Panc1 (cell line): ENCODE measurements around the gene ARMC12. TPM values are rescaled to one million over a fixed set of nuclear protein-coding genes. Genes with fewer than 3 reads are reported as not detected.

Source experiments
- ATAC-seq: fragments of 200-7000 bp; cut with Tn5 transposase; 2 replicates; pipeline ENCODE4 v1.9.1; 2020; ENCODE audit warnings: mild to moderate bottlenecking, moderate library complexity
- BruUV-seq: library from RNA; stranded (reverse); fragments of 400-500 nt; replicated peaks from 2 replicates; lab custom pipeline; 2021; lab: Mats Ljungman, UMichigan
- CTCF ChIA-PET: fragments of 300-600 bp; sonication (Branson Sonifier 250); formaldehyde crosslinking; loops from one replicate; lab custom pipeline; 2022; ENCODE audit warnings: antibody characterized with exemption; lab: Charles Lee
- POLR2A ChIA-PET: fragments of 300-600 bp; sonication (Branson Sonifier 250); formaldehyde crosslinking; loops from one replicate; lab custom pipeline; 2022; ENCODE audit warnings: antibody characterized with exemption; lab: Charles Lee
- DNase-seq: peaks from one replicate; pipeline ENCODE4 v3.0.0-alpha.2; 2010; ENCODE audit warnings: low read depth, low spot score
- H3K27ac ChIP-seq: 2 replicates; pipeline ENCODE4 v1.5.1; 2011; ENCODE audit warnings: mild to moderate bottlenecking, low read length, inconsistent platforms
- H3K27me3 ChIP-seq: fragments of 200-500 bp; sonication (Bioruptor generic); 2 replicates; pipeline ENCODE4 v1.6.0; 2014; ENCODE audit warnings: low read length, inconsistent platforms; ENCODE audit not compliant: control insufficient read depth, insufficient read depth
- H3K36me3 ChIP-seq: fragments of 200-500 bp; sonication (Bioruptor generic); 2 replicates; pipeline ENCODE4 v1.5.1; 2014; ENCODE audit warnings: inconsistent platforms, mild to moderate bottlenecking, low read length, moderate library complexity; ENCODE audit not compliant: control insufficient read depth, insufficient read depth
- H3K4me1 ChIP-seq: 2 replicates; pipeline ENCODE4 v1.5.1; 2011; ENCODE audit warnings: inconsistent platforms, mild to moderate bottlenecking, low read length, moderate library complexity; ENCODE audit not compliant: control insufficient read depth, insufficient read depth
- H3K4me3 ChIP-seq, 2 experiments: 2 replicates each; pipeline ENCODE4 v1.5.1; 2011 to 2012; ENCODE audit warnings: low read depth in 2 of 2, low read length in 2 of 2, mild to moderate bottlenecking in 2 of 2, inconsistent platforms in 1 of 2, moderate library complexity in 1 of 2
- H3K9me3 ChIP-seq: fragments of 200-500 bp; sonication (Bioruptor generic); 2 replicates; pipeline ENCODE4 v1.5.1; 2014; ENCODE audit warnings: low read depth, mild to moderate bottlenecking, inconsistent platforms, low read length, moderate library complexity; ENCODE audit not compliant: control insufficient read depth, insufficient read depth
- CTCF ChIP-seq: fragments of 450-650 bp; IDR thresholded peaks from 2 replicates; pipeline ENCODE4 v1.5.1; 2017; ENCODE audit warnings: mild to moderate bottlenecking
- POLR2AphosphoS5 ChIP-seq: IDR thresholded peaks from 2 replicates; pipeline ENCODE4 v1.6.1; 2012; ENCODE audit warnings: mild to moderate bottlenecking, low read depth, low read length, moderate library complexity
- REST ChIP-seq, 2 experiments: IDR thresholded peaks; 2 replicates each; pipeline ENCODE4 v1.6.1; 2011 to 2012; ENCODE audit warnings: low read depth in 2 of 2, control low read depth in 1 of 2, low read length in 1 of 2, mild to moderate bottlenecking in 1 of 2, moderate library complexity in 1 of 2; ENCODE audit not compliant: insufficient read depth in 1 of 2
- SIN3A ChIP-seq: IDR thresholded peaks from 2 replicates; pipeline ENCODE4 v1.6.1; 2012; ENCODE audit warnings: low read depth, mild to moderate bottlenecking, low read length, moderate library complexity, borderline replicate concordance; ENCODE audit not compliant: insufficient read depth
- TCF7L2 ChIP-seq: IDR thresholded peaks from 2 replicates; pipeline ENCODE4 v1.6.1; 2011; ENCODE audit warnings: mild to moderate bottlenecking, low read depth, low read length, inconsistent platforms
- in situ Hi-C: cut with HindIII; loops from 2 replicates; pipeline ENCODE4 v1.10.0; 2016; ENCODE audit warnings: low sequenced_read_pairs, low pct_unique_long_range_greater_than_20kb
- intact Hi-C: fragments of 100-400 bp; cut with micrococcal nuclease; formaldehyde crosslinking; loops from one replicate; pipeline ENCODE4 v1.10.0; 2022; ENCODE audit not compliant: unreplicated experiment
- total RNA-seq: library from RNA; stranded (reverse); gene quantifications from one replicate; pipeline ENCODE4 v1.2.1, GENCODE V29; 2021; ENCODE audit not compliant: unreplicated experiment

ARMC12 gene
- total RNA-seq, 1 experiment from 2014 or later: 1.4 TPM

DNA sequence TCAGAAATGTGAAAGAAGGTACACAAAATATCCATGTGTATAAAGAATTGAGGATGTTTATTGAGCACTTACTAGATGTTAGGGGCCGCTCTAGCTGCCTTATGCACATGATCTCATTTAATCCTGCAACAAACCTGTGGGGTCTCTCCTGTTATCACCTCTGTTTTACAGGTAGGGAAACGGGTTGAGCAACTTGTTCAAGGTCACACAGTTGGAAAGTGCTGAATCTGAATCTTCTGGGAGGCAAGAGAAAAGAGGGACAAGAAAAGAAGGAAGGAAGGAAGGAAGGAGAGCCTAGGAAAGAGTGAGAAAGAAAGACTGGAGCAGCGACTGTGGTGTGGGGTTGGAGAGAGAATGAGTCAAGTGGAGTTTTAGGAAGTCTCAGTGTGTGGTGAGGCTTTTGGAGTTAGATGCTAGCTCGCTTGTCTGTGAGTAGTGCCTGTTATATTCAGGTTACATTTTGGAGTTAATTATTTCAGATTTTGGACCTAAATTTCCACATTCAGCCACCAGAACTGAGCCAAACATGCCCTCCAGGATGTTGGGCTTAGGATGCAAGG is 51.7 kb downstream of the ARMC12 start:
- Histone ChIP-seq H3K4me1 (peaks cover 3% of the 10 kb centered on the region; the same call in 1 of the 2 replicates), H3K4me3 (no peak overlapping the region), H3K9me3 (no peaks in the 10 kb centered on the region), H3K36me3 (no peaks in the 10 kb centered on the region), H3K27me3 (peaks cover 8% of the 10 kb centered on the region), H3K27ac (no peak overlapping the region)
- POLR2A ChIA-PET: no interaction called here
- intact Hi-C loops (no loop called here), in situ Hi-C loops (no loop called here)
- BruUV-seq: no TSS peak
- no peak for TF ChIP-seq REST (IDR thresholded peaks at IDR 0.05; ENCODE audit: insufficient read depth in 1 of 2, low read depth in 2 of 2, low read length in 1 of 2)
- ATAC-seq (no peak), DNase-seq (no peak)
- CTCF ChIA-PET: no interaction called here

GRCh38 chr6:35790683-35791082 is 53.9 kb downstream of the ARMC12 start:
- Histone ChIP-seq H3K27ac (no peak overlapping the region), H3K27me3 (peaks cover 8% of the 10 kb centered on the region), H3K9me3 (no peaks in the 10 kb centered on the region), H3K36me3 (no peaks in the 10 kb centered on the region), H3K4me3 (no peak overlapping the region), H3K4me1 (peaks cover 3% of the 10 kb centered on the region; the same call in 1 of the 2 replicates)
- intact Hi-C loops (no loop called here), in situ Hi-C loops (no loop called here)
- POLR2A ChIA-PET: no interaction called here
- no TSS peak for BruUV-seq
- no peak for DNase-seq
- CTCF ChIA-PET: interaction anchor here (0.6 kb wide), 1 partner anchor 134 kb away, joined by 5 read pairs; no protein-coding TSS in a partner anchor
- ATAC-seq: no peak
- TF ChIP-seq POLR2AphosphoS5: no peak
- no peak for TF ChIP-seq TCF7L2
- no peak for TF ChIP-seq SIN3A
- TF ChIP-seq REST (IDR thresholded peaks at IDR 0.05; ENCODE audit: insufficient read depth in 1 of 2, low read depth in 2 of 2, low read length in 1 of 2): no peak
- TF ChIP-seq CTCF: no peak
